Heart right ventricle (tissue), 16 donors: ENCODE results near the gene COL13A1. TPM values are rescaled to one million over a fixed set of nuclear protein-coding genes. Genes with fewer than 3 reads are reported as not detected.

Experiments used
- ATAC-seq, 8 donors: fragments of 200-7000 bp; cut with Tn5 transposase; one replicate each; pipeline ENCODE4 v1.9.1; 2020; ENCODE audit warnings: mild to moderate bottlenecking in 8 of 8, moderate library complexity in 8 of 8, moderate number of reproducible peaks in 1 of 8
- DNase-seq, 2 donors: peaks; one replicate each; pipeline ENCODE4 v3.0.0-alpha.2; 2020
- H3K27ac ChIP-seq, 10 donors: fragments of 200-600 bp; sonication (generic) in 2 of 10; one replicate each; pipeline versions ENCODE4 v1.5.0 to v1.8.0; 2020 to 2022; ENCODE audit warnings: mild to moderate bottlenecking in 3 of 10
- H3K27me3 ChIP-seq, 7 donors: fragments of 200-600 bp; one replicate each; pipeline ENCODE4 v1.8.0; 2021 to 2022; ENCODE audit warnings: mild to moderate bottlenecking in 2 of 7
- H3K36me3 ChIP-seq, 9 donors: fragments of 200-600 bp; sonication (generic) in 1 of 9; one replicate each; pipeline versions ENCODE4 v1.5.0 to v1.8.0; 2020 to 2022; ENCODE audit warnings: mild to moderate bottlenecking in 2 of 9
- H3K4me1 ChIP-seq, 9 donors: fragments of 200-600 bp; sonication (generic) in 1 of 9; one replicate each; pipeline versions ENCODE4 v1.5.0 to v1.8.0; 2020 to 2022; ENCODE audit warnings: mild to moderate bottlenecking in 4 of 9
- H3K4me3 ChIP-seq, 10 donors: fragments of 200-600 bp; sonication (generic) in 2 of 10; one replicate each; pipeline versions ENCODE4 v1.5.0 to v1.8.0; 2020 to 2022; ENCODE audit warnings: mild to moderate bottlenecking in 7 of 10, moderate library complexity in 2 of 10
- H3K9me3 ChIP-seq, 11 donors: fragments of 200-600 bp in 10 of 11; sonication (generic) in 2 of 11; one replicate each; pipeline versions ENCODE4 v1.5.0 to v1.8.0; 2013 to 2022; ENCODE audit warnings: mild to moderate bottlenecking in 2 of 11, control low read depth in 1 of 11, moderate library complexity in 1 of 11
- WGBS, 2 donors: extraction: QIAGEN DNeasy Blood & Tissue Kit; methylation state at CpG; one replicate each; pipeline ENCODE4 v1.1.7; 2013; ENCODE audit warnings: inconsistent platforms in 1 of 2; 5-methylcytosine and 5-hydroxymethylcytosine counted together
- intact Hi-C, 10 donors: fragments of 100-400 bp; cut with DNase I; formaldehyde crosslinking; loops; one replicate each; pipeline versions ENCODE4 v1.11.1 to v1.14.2; 2022
- polyA plus RNA-seq, 2 donors: library from polyadenylated mRNA; stranded (reverse); fragments of 200-250 nt; gene quantifications; one replicate each; pipeline ENCODE4 v1.2.3, GENCODE V29; 2013
- total RNA-seq, 10 donors: library from RNA; stranded (reverse); fragmentation: NEBNext Ultra II Directional in 3 of 10; extraction: Animal tissue kit (Norgen Biotek cat#: 25700) in 3 of 10; gene quantifications; one replicate each; pipeline versions ENCODE4 v1.2.1 to v1.2.4, GENCODE V29; 2021 to 2023
- TF ChIP-seq, protein P1 (sequence below), 9 donors: fragments of 200-600 bp; sonication (generic) in 2 of 9; IDR thresholded peaks; one replicate each; pipeline versions ENCODE4 v1.5.0 to v1.8.0; 2021 to 2022; ENCODE audit warnings: antibody characterized with exemption in 9 of 9, mild to moderate bottlenecking in 5 of 9, moderate library complexity in 1 of 9
- donor health status: Arrhythmogenic right ventricular cardiomyopathy.
- donor health status: ischemic (EF 13 %, LVEDD 7.1; RV severe dilation, severe dysfunction).
- donor health status: healthy with polysubstance abuse.
- donor health status: DM: no; HTN: yes; CAD: no.
- donor health status: DM: no; HTN: no; CAD: no.
- donor health status: ischemic (EF 25% LVEDD 6.9; RV normal size, moderate dysfunction).
- donor health status: ischemic (EF 25% LVEDD 5.7; RV mildly dilated, moderate dysfunction).
- donor health status: healthy.
- donor health status: DM: yes; HTN: yes; CAD: no.
- donor health status: Ischemic cardiomyopathy.
- donor health status: ischemic (EF 35%, LVEDD 5.7; RV mildly dilated, moderate dysfunction).
- donor health status: nonischemic (EF 11% LVEDD 7.7; RV severe dilation, severe dysfunction).
- donor health status: DM: yes; HTN: yes; CAD: no.
- donor health status: PGD.
- donor health status: ischemic (EF 29% LVEDD 5.4; RV normal size, mild dysfunction).
- donor health status: nonischemic (EF 23%, LVEDD 6.1; RV moderate dilation, normal function).

The COL13A1 gene
- total and polyA plus RNA-seq, 12 donors: 0.70 to 6.8 (median 2.7) TPM

DNA sequence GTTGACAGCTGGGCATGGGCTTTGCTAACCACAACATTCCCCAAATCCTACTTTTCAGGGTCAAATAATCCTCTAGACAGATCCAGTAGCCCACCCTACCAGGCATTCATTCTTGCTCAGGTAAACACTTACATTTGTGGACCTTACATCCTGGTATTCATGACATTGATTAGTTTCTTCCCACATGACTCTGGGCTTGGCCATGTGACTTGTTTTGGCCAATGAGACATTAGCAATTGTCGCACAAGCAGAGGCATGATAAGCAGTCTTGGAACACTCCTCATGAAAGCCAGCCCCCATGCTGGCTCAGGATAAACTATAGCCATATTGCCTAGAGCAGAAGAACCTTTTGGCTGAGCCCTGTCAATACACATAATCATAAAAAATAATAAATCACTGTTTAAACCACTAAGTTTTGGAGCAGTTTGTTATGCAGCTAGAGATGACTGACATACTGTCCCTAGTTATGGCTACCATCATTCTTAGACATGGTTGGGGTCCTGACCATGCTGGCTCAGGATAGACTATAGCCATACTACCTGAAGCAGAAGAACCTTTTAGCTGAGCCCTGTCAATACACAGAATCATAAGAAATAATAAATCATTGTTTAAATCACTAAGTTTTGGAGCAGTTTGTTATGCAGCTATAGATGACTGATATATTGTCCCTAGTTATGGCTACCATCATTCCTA, 6.3 kb upstream of the COL13A1 start:
- DNase-seq (no peak), ATAC-seq (no peak)
- TF ChIP-seq, protein P1, sequence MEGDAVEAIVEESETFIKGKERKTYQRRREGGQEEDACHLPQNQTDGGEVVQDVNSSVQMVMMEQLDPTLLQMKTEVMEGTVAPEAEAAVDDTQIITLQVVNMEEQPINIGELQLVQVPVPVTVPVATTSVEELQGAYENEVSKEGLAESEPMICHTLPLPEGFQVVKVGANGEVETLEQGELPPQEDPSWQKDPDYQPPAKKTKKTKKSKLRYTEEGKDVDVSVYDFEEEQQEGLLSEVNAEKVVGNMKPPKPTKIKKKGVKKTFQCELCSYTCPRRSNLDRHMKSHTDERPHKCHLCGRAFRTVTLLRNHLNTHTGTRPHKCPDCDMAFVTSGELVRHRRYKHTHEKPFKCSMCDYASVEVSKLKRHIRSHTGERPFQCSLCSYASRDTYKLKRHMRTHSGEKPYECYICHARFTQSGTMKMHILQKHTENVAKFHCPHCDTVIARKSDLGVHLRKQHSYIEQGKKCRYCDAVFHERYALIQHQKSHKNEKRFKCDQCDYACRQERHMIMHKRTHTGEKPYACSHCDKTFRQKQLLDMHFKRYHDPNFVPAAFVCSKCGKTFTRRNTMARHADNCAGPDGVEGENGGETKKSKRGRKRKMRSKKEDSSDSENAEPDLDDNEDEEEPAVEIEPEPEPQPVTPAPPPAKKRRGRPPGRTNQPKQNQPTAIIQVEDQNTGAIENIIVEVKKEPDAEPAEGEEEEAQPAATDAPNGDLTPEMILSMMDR (IDR thresholded peaks at IDR 0.05): no peak
- peaks cover 0 to 3% (median 0%) of the 10 kb centered on the region in 7 donors for H3K27me3 ChIP-seq
- no peaks in the 10 kb centered on the region for H3K36me3 ChIP-seq
- no peaks in the 10 kb centered on the region for H3K4me1 ChIP-seq
- 99 to 100% methylated on average over 1 of the region's 1 CpG for WGBS, 2 donors
- H3K4me3 ChIP-seq: no peak overlapping the region
- H3K9me3 ChIP-seq: peaks cover 0 to 21% (median 4%) of the 10 kb centered on the region in 11 donors
- no peak overlapping the region for H3K27ac ChIP-seq
- intact Hi-C loops: loop anchor here in 4 of 10 donors (5.0 to 10.0 kb wide), 5 partner anchors 98 to 151 kb away; no protein-coding TSS in a partner anchor

DNA sequence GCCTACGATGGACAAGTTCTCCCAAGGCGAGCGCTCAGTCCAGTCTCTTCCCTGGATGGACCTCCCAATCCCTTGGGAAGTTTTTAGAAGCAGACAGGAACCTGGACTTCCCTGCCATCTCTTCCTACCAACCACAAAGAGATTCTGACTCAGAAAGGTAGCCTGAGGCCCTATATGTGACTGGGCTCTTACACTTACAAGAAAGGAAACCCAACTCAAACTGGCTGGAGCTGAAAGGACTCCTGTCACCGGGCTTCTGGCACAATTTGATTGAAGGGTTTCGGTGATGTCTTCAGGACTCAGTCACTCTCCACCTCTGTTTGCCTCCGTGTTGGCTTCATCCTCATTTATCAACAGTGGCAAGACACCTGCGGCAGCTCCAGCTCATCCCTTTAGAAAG, 3.7 kb upstream of the COL13A1 start:
- H3K4me3 ChIP-seq: no peak overlapping the region
- no peak for ATAC-seq
- H3K27me3 ChIP-seq: peaks cover 0 to 29% (median 7%) of the 10 kb centered on the region in 7 donors
- H3K4me1 ChIP-seq: peaks cover 2 to 24% (median 12%) of the 10 kb centered on the region in 9 donors
- no peak for DNase-seq
- H3K9me3 ChIP-seq: peaks cover 0 to 21% (median 4%) of the 10 kb centered on the region in 11 donors
- 86 to 91% methylated on average over 7 of the region's 7 CpGs for WGBS, 2 donors
- intact Hi-C loops: loop anchor here in 5 of 10 donors (1.0 to 10.0 kb wide), 6 partner anchors 41 to 153 kb away; no protein-coding TSS in a partner anchor
- TF ChIP-seq, protein P1 (IDR thresholded peaks at IDR 0.05): no peak
- H3K36me3 ChIP-seq: no peaks in the 10 kb centered on the region
- no peak overlapping the region for H3K27ac ChIP-seq

DNA sequence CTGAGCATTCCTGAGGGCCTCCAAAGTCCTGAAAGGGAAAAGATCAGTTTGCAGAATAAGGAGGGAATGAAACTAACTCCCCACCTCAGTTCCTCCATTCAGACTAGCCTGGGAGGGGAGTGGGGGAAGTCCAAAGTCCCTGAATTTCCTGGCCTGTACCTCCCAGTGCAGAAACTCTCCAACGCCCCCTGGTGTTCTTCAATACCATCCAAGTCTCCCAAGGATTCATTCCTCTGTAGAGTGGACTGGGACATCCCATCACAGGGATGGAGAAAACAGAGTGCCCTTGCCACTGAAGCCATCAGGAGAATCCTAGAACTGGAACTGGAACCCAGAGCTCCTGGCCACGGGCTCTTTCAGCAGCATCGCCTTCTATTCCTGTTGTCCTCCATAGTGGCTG, 1.6 kb upstream of the COL13A1 start:
- ATAC-seq: peak in 5 of 8 donors; percentile 27 to 69 (median 55)

DNA sequence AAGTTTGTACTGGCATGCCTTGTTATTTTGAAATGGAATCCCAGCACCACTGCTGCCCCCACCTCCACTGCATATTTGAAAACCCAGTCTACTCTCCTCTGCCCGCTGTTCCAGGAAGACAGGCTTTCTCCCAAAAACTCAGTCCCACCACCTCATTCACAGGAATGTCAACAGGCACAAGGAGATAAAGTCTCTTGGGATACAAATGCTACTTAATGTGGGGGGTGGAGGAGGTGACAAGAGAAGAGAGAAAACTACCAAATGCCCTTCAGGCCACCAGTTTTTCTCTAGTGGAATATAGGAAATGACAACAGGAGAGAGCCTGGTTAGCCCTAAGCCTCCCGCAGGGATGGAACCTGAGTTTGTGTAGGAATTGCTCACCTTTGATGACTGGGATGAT, 1.0 kb upstream of the COL13A1 start:
- Histone ChIP-seq H3K4me1 (peaks cover 2 to 30% (median 16%) of the 10 kb centered on the region in 9 donors), H3K27me3 (peaks cover 0 to 43% (median 7%) of the 10 kb centered on the region in 7 donors), H3K27ac (no peak overlapping the region), H3K36me3 (no peaks in the 10 kb centered on the region), H3K4me3 (no peak overlapping the region), H3K9me3 (peaks cover 0 to 7% (median 2%) of the 10 kb centered on the region in 11 donors)
- 68 to 86% methylated on average over 2 of the region's 2 CpGs for WGBS, 2 donors
- intact Hi-C loops: loop anchor here in 8 of 10 donors (1.0 to 10.0 kb wide), 12 partner anchors 63 to 156 kb away; no protein-coding TSS in a partner anchor
- no peak for ATAC-seq
- no peak for DNase-seq
- TF ChIP-seq, protein P1 (IDR thresholded peaks at IDR 0.05): no peak

More for the DNA sequence above, 1.6 kb upstream of the COL13A1 start:
- no peak overlapping the region for H3K4me3 ChIP-seq
- peaks cover 0 to 13% (median 4%) of the 10 kb centered on the region in 11 donors for H3K9me3 ChIP-seq
- no peak overlapping the region for H3K27ac ChIP-seq
- intact Hi-C loops: loop anchor here in 8 of 10 donors (1.0 to 10.0 kb wide), 11 partner anchors 63 to 155 kb away; no protein-coding TSS in a partner anchor
- peak in 1 of 2 donors; percentile 55 for DNase-seq
- TF ChIP-seq, protein P1 (IDR thresholded peaks at IDR 0.05): peak in 8 of 9 donors; percentile 44 to 76 (median 69)
- H3K27me3 ChIP-seq: peaks cover 0 to 43% (median 7%) of the 10 kb centered on the region in 7 donors
- no peaks in the 10 kb centered on the region for H3K36me3 ChIP-seq
- peaks cover 2 to 30% (median 16%) of the 10 kb centered on the region in 9 donors for H3K4me1 ChIP-seq
- WGBS, 2 donors: 38 to 47% methylated on average over 3 of the region's 3 CpGs
